MV-4-11 (cell line): ENCODE measurements around the gene NEK8.
"Not testable (repeated sequence)": the region's sequence is repeated elsewhere in the genome, so short reads cannot be mapped to it uniquely, and the experiment has no call there.

ENCODE experiments used
- DNase-seq: peaks from one replicate; lab custom pipeline; 2025; lab: John Stamatoyannopoulos, UW

Gene NEK8

GRCh38 chr17:28725660-28726225, 2.8 kb upstream of the NEK8 start:
- peak; percentile 59 for DNase-seq

- peak; percentile 37 for DNase-seq
Measured at GRCh38 chr17:28726226-28726626, 2.4 kb upstream of the NEK8 start, which contains the start of gene TLCD1. TLCD1 (minus strand) TSS chr17:28726233; CDS start chr17:28726097, 136 bp downstream.

- DNase-seq, result peak; percentile 86
Measured at GRCh38 chr17:28726627-28727491, 1.7 kb upstream of the NEK8 start.

GRCh38 chr17:28729950-28730330, 1.4 kb downstream of the NEK8 start:
- no peak for DNase-seq

- no peak for DNase-seq
Measured at GRCh38 chr17:28733346-28733745, 4.8 kb downstream of the NEK8 start.

GRCh38 chr17:28734712-28735241, 6.2 kb downstream of the NEK8 start:
- no peak for DNase-seq

GRCh38 chr17:28735242-28735722, 6.7 kb downstream of the NEK8 start:
- no peak for DNase-seq

GRCh38 chr17:28735913-28736769, 7.6 kb downstream of the NEK8 start:
- not testable (repeated sequence) for DNase-seq

GRCh38 chr17:28737316-28737715, 8.7 kb downstream of the NEK8 start:
- DNase-seq, result no peak

GRCh38 chr17:28737770-28738679, 9.4 kb downstream of the NEK8 start:
- no peak for DNase-seq

GRCh38 chr17:28738680-28739384, 10.2 kb downstream of the NEK8 start:
- no peak for DNase-seq

- DNase-seq, result no peak
Measured at GRCh38 chr17:28740406-28741357, 12.1 kb downstream of the NEK8 start.

GRCh38 chr17:28741358-28742349, 13.1 kb downstream of the NEK8 start:
- DNase-seq, result peak; percentile 99

- peak; percentile 71 for DNase-seq
Measured at GRCh38 chr17:28743243-28744103, 14.9 kb downstream of the NEK8 start, which contains the start of gene TRAF4. TRAF4 (plus strand) TSS chr17:28744011; CDS start chr17:28744113, 102 bp downstream.

GRCh38 chr17:28744104-28744971, 15.8 kb downstream of the NEK8 start:
- no peak for DNase-seq
